GM20000 (cell line): ENCODE results near the gene ST6GALNAC3.

Source experiments
- DNase-seq: peaks from one replicate; pipeline ENCODE4 v3.0.0; 2012; ENCODE audit warnings: low spot score
- TF ChIP-seq, protein P1 (sequence below): IDR thresholded peaks from 2 replicates; pipeline ENCODE4 v1.5.1; 2012; ENCODE audit warnings: mild to moderate bottlenecking, control low read depth; ENCODE audit errors: extremely low read depth, missing control alignments

The ST6GALNAC3 gene

GRCh38 chr1:76298399-76298798 is 223.9 kb downstream of the ST6GALNAC3 start:
- TF ChIP-seq, protein P1, sequence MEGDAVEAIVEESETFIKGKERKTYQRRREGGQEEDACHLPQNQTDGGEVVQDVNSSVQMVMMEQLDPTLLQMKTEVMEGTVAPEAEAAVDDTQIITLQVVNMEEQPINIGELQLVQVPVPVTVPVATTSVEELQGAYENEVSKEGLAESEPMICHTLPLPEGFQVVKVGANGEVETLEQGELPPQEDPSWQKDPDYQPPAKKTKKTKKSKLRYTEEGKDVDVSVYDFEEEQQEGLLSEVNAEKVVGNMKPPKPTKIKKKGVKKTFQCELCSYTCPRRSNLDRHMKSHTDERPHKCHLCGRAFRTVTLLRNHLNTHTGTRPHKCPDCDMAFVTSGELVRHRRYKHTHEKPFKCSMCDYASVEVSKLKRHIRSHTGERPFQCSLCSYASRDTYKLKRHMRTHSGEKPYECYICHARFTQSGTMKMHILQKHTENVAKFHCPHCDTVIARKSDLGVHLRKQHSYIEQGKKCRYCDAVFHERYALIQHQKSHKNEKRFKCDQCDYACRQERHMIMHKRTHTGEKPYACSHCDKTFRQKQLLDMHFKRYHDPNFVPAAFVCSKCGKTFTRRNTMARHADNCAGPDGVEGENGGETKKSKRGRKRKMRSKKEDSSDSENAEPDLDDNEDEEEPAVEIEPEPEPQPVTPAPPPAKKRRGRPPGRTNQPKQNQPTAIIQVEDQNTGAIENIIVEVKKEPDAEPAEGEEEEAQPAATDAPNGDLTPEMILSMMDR, result no peak
- DNase-seq, result no peak

GRCh38 chr1:76299036-76299435 is 224.5 kb downstream of the ST6GALNAC3 start:
- DNase-seq, result no peak
- TF ChIP-seq, protein P1, result no peak

GRCh38 chr1:76300556-76300955 is 226.0 kb downstream of the ST6GALNAC3 start:
- TF ChIP-seq, protein P1, result no peak
- DNase-seq, result no peak

GRCh38 chr1:76302711-76303339 is 228.3 kb downstream of the ST6GALNAC3 start:
- TF ChIP-seq, protein P1, result no peak
- DNase-seq, result no peak

DNA sequence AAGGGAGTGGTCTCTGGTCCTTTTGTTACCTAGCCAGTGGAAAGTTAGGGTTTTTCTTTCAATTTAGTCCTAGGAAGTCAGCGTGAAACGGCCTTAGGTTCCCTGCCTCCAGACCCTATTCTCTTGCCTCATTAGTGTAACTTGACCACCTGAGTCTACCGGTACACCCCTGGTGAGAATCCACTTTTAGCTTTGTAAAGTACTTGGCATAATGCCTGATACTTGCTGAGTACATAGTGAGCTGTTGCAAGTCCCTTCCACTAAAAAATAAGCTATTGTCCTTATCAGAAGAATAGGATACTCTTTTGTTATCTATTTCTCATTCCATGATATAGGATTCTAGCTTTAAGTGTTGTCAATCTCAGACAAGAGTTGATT is 228.8 kb downstream of the ST6GALNAC3 start:
- no peak for DNase-seq
- TF ChIP-seq, protein P1, result no peak

DNA sequence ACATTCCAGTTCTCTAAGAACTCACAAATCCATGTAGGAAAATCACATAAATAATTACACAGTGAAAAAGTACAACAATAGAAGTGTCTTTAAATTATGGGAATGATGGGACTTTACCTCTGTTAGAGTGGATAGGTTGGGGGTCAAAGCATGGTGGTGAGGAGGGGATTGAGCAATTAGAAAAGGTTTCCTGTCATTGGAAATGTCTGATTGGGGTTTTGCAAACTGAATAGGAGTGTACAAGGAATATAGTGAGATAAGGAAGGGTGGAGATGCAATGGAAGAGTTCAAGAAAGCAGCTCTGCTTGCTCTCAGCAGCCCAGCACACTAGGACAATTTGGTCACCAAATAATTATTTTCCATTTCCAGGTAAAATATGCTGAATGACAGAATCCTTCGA is 238.8 kb downstream of the ST6GALNAC3 start:
- no peak for DNase-seq
- TF ChIP-seq, protein P1, result no peak

DNA sequence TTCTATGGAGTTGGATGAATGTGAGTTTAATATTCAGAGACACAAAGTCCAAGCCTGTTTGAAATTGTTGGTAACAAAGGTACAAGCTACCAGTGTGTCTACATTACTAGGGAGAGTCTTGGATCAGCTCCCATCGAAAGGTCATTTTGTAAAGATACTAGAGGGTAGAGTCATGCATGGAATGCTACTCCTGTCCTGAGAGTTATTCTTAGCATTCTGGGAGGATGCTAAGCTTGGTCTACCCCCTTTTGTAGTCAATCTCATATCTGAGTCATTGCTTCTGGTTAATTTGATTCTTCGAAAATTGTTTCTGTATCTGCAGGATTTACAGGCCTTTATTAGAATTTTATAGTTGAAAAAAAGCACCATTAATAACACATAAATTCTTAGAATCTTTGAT is 240.2 kb downstream of the ST6GALNAC3 start:
- no peak for DNase-seq
- TF ChIP-seq, protein P1, result no peak
